GM18526 (cell line): Measurements from ENCODE around the gene HERC4.

Source experiments
- POLR2A ChIP-seq: IDR thresholded peaks from 3 replicates; pipeline ENCODE4 v1.6.1; 2011; ENCODE audit not compliant: insufficient read length; ENCODE audit errors: extremely low read depth

HERC4 gene

DNA sequence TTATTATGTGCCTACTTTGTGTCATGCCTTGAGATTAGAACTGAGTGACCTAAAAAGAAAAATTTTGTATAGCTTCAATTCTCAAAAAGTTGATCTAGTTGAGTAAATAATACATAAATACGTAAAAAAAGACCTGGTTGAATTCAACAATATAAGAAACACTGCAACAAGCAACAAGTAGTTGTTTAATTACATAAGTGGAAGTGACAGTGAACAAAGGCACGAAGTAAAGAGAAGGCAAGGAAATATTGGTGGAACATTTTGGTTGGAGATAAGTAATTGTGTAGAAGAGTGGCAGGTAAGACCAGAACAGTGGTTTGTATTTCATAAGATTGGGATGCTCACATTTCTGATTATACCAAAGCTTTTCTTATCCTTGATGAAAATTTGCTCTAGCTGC is 26.0 kb upstream of the HERC4 start:
- TF ChIP-seq POLR2A = no peak

GRCh38 chr10:68099736-68100135 is 24.7 kb upstream of the HERC4 start:
- TF ChIP-seq POLR2A = no peak

DNA sequence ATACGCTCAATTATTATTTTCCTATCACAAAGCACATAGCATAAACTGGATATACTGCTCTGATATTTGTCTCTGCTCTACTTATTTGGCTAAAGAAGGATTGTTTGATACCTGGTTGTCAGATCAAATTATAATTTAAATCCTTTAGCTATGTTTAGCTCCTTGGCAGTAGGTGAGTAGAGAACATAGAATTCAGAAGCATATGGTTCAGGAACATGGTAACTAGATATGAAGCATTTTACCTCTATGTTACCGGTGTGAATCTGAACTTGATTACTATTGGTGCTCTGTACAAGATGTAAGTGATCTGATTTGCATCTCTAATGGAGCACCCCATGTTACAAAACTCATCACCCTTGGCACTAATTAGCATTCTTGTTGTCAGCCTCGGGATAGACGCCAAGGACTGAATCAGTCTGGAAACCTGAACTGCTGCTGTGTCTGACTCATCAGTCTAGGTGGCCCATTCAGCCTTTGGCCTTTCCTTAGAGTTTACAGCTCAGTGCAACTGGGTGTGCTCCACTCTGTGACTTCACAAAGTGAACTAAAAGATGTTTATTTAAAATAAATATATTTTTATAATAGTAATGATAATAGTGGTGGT is 21.9 kb upstream of the HERC4 start:
- TF ChIP-seq POLR2A = no peak

DNA sequence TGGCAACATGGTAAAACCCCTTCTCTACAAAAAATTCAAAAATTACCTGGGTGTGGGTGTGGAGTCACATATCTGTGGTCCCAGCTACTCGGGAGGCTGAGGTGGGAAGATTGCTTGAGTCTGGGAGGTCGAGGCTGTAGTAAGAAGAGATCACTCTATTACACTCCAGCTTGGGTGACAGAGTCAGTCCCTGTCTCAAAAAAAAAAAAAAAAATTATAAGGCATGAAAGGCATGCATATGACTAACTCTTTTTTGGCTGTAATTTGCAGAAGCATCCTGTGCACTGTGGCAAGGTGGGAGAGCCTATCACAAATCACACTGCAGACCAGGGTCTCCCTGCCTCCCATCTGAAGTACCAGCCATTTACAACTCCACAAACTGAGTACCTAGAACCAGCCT is 20.1 kb upstream of the HERC4 start:
- no peak for TF ChIP-seq POLR2A

GRCh38 chr10:68092512-68092911 is 17.4 kb upstream of the HERC4 start:
- no peak for TF ChIP-seq POLR2A

DNA sequence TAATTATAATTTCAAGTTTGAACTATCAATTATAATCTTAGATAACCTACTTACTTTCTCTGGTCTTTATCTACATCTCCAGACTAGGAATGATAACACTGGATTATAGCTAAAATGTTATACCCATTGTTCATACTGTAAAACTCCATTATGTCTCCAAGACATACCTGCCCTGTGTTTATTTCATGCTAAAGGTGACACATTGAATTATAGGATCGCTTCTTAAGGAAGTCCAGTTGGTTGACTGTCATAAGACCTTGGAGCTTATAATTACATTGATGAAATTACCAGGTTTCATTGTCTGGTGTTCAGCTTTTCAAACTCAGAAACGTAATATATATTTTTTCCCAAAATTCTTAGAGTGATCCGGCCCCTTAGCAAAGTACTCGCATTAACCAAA is 15.5 kb upstream of the HERC4 start:
- no peak for TF ChIP-seq POLR2A

DNA sequence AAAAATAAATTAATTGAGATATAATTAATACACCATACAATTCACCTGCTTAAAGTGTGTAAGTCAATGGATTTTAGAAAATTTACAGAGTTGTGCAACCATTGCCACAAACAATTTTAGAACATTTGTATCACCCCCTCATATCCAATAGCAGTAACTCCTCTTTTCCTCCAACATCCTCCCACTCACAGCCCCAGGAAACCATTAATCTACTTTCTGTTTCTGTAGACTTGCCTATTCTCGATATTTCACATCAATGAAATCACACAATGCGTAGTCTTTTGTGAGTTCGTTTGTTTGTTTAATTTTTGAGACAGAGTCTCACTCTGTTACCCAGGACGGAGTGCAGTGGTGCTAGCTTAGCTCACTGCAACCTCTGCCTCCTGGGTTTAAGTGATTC is 13.7 kb upstream of the HERC4 start:
- no peak for TF ChIP-seq POLR2A

- no peak for TF ChIP-seq POLR2A
These were observed 12.8 kb upstream of the HERC4 start for GRCh38 chr10:68087685-68088401.

DNA sequence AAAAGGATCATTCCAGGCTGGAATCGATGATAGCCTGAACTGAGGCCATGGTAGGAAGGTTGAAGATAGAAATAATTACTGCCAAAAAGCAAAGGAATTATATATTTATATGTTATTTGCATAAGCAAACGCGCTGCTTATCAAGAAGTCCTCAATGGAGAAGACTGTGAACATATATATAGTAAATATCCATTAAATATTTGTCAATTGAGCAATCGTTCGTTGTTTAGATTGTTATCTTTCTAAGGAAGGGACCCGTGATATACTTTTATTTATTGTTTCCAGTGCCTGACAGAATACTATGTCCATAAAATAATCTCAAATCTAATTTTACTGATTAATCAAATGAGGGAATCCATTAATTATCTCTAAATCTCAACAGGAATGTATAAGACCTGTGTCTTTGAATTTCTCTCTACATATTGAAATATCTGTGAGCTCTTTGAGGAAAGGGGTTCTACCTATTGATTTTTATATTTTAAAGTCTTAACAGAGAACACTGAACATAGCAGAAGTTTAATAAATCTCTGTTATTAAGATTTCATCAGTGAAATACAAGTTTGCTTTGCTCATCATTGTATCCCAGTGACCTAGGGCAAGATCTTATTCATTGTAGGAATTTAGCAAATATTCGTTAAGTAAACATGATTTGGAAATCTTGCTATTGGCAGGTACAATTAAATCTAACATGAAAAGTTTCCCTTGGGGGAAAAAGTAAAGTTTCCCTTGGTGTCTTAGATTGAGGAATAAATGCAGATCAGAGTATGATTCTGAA is 12.0 kb upstream of the HERC4 start:
- TF ChIP-seq POLR2A = no peak

DNA sequence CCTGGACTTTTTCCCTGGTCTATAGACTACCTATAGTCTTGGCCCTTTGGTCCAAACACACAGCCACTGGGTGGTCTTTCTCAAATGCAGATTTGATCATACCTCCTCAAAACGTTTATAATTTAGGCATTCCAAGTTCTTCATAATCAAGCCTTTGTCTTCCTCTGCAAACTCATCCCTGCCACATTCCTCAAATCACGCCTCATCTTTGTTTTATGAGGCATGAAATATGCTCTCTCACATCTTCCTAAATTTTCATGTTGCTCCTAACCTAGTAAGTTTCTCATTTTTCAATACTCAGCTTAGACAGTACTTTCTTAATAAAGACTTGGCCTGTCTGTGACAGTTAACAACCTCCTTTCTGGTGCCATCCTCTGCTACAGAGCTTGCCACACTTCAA is 10.9 kb upstream of the HERC4 start:
- no peak for TF ChIP-seq POLR2A

DNA sequence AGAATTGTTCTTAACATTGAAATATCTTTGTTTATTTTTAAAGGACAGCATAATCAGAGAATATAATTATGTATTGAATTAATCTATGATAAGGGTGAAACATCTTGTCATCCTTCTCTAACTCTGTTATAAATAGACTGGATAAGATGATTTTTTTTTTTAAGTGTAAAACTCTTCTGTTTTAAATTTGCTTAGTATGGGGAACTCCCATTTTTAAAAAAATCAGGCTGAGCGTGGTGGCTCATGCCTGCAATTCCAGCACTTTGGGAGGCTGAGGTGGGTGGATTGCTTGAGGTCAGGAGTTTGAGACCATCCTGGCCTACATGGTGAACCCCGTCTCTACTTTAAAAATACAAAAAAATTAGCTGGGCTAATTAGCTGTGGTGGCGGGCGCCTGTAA is 9.4 kb upstream of the HERC4 start:
- TF ChIP-seq POLR2A = no peak

DNA sequence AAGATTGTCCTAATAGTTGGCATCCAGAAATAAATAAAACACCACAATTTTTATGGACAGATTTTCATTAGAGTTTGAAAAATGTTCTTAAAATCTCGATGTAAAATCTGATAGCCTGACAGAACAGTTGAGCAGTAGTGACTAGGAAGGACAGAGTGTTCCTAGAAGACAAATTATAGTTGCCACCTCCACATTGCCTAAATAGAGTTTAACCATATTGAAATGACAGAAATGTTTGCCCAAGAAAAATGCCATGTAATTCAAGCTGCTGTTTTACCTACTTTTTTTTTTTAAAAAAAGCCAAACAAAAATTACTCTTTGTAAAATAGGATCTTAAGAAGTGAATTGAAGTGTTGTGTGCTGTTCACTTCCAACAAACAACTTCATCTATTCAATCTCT is 8.9 kb upstream of the HERC4 start:
- TF ChIP-seq POLR2A = no peak

DNA sequence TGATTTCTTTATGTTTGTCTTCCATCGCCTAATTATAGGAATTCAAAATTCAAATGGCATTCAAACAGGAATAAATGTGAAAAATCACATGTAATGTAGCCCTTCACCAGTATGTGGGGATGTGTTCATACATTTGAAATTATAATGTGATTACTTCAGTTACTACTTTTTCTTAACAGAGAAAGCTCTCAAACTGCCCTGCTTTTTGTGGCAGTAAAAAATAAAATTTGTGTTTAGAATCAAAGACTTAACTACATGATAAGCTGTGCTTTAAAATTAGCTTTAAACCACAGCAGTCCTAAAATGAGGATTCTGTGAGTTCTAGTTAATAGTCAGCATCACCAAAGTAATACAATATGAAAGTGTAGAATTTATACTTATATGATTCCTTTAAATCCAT is 7.8 kb upstream of the HERC4 start:
- TF ChIP-seq POLR2A = no peak

- TF ChIP-seq POLR2A = no peak
These were observed 6.8 kb upstream of the HERC4 start for GRCh38 chr10:68081916-68082315.

DNA sequence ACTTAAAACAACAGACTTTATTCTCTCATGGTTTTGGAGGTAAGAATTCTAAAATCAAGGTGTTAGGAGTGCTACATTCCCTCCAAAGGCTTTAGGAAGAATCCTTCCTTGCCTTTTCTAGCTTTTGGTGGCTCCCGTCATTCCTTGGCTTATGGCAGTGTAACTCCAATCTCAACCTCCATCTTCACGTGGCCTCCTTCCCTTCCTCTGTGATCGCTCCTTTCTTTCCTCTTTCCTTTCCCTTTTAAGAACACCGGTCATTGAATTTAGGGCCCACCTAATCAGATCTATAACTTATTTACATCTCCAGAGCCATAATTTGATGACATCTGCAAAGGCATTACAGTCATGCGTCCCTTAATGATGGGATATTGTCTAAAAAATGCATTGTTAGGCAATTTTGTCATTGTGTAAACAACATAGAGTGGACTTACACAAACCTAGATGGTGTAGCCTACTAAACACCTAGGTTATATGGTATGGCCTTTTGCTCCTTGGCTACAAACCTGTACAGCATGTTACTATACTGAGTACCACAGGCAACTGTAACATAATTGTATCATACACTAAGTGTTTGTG is 5.9 kb upstream of the HERC4 start:
- TF ChIP-seq POLR2A = no peak

- TF ChIP-seq POLR2A = no peak
These were observed 4.4 kb upstream of the HERC4 start for GRCh38 chr10:68079434-68079833.

DNA sequence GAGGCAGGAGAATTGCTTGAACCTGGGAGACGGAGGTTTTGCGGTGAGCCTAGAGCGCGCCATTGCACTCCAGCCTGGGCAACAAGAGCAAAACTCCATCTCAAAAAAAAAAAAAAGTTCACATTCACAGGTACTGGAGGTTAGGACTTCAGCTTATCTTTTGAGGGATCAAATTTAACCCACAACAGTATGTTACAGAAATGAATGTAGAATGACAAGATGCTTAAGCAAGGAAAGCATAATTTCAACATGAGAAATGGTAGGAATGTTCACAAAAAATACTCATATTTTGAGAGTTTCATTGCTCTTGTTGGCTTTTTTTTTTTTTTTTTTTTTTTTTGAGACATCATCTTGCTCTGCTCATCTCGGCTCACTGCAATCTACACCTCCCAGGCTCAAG is 1.9 kb upstream of the HERC4 start:
- no peak for TF ChIP-seq POLR2A

GRCh38 chr10:68075550-68076004 is 494 bp upstream of the HERC4 start:
- no peak for TF ChIP-seq POLR2A
